Measurements from ENCODE around the gene HIGD1C.
A peak's percentile ranks its signal among the peaks of the same experiment; 100 is the strongest.
"Not testable (repeated sequence)": the region's sequence is repeated elsewhere in the genome, so short reads cannot be mapped to it uniquely, and the experiment has no call there.

Gene HIGD1C

GRCh38 chr12:50985322-50985721 is 33.0 kb downstream of the HIGD1C start:
- no peak for DNase-seq (ENCODE audit: low read depth)

- no peak for DNase-seq (ENCODE audit: low read depth)
Observed at GRCh38 chr12:50986966-50987737, 34.8 kb downstream of the HIGD1C start.

- DNase-seq (ENCODE audit: low read depth): no peak
Observed at GRCh38 chr12:50988051-50988450, 35.7 kb downstream of the HIGD1C start.

GRCh38 chr12:50988871-50989270 is 36.5 kb downstream of the HIGD1C start:
- DNase-seq (ENCODE audit: low read depth): no peak

- DNase-seq (ENCODE audit: low read depth): no peak
Observed at GRCh38 chr12:50990147-50990727, 37.9 kb downstream of the HIGD1C start.

- no peak for DNase-seq (ENCODE audit: low read depth)
Observed at GRCh38 chr12:50990791-50991190, 38.4 kb downstream of the HIGD1C start.

GRCh38 chr12:50991291-50991690 is 38.9 kb downstream of the HIGD1C start:
- no peak for DNase-seq (ENCODE audit: low read depth)

- no peak for DNase-seq (ENCODE audit: low read depth)
Observed at GRCh38 chr12:50992819-50993218, 40.5 kb downstream of the HIGD1C start.

GRCh38 chr12:50999093-50999492 is 46.7 kb downstream of the HIGD1C start:
- DNase-seq (ENCODE audit: low read depth): no peak

GRCh38 chr12:51000245-51000644 is 47.9 kb downstream of the HIGD1C start:
- DNase-seq (ENCODE audit: low read depth): no peak

- DNase-seq (ENCODE audit: low read depth): no peak
Observed at GRCh38 chr12:51001799-51002198, 49.5 kb downstream of the HIGD1C start.

- DNase-seq (ENCODE audit: low read depth): no peak
Observed at GRCh38 chr12:51004504-51004903, 52.2 kb downstream of the HIGD1C start.

GRCh38 chr12:51005030-51005429 is 52.7 kb downstream of the HIGD1C start:
- DNase-seq (ENCODE audit: low read depth): no peak

GRCh38 chr12:51005671-51006070 is 53.3 kb downstream of the HIGD1C start:
- no peak for DNase-seq (ENCODE audit: low read depth)

- no peak for DNase-seq (ENCODE audit: low read depth)
Observed at GRCh38 chr12:51008329-51009055, 56.1 kb downstream of the HIGD1C start.

GRCh38 chr12:51009056-51009440 is 56.7 kb downstream of the HIGD1C start:
- peak; percentile 39 for DNase-seq (ENCODE audit: low read depth)

GRCh38 chr12:51011955-51012354 is 59.6 kb downstream of the HIGD1C start:
- DNase-seq (ENCODE audit: low read depth): no peak

GRCh38 chr12:51012570-51013236 is 60.4 kb downstream of the HIGD1C start:
- no peak for DNase-seq (ENCODE audit: low read depth)

GRCh38 chr12:51013441-51013840 is 61.1 kb downstream of the HIGD1C start:
- DNase-seq (ENCODE audit: low read depth): no peak

- not testable (repeated sequence) for DNase-seq (ENCODE audit: low read depth)
Observed at GRCh38 chr12:51014467-51014866, 62.1 kb downstream of the HIGD1C start.

- no peak for DNase-seq (ENCODE audit: low read depth)
Observed at GRCh38 chr12:51017452-51017851, 65.1 kb downstream of the HIGD1C start.

- no peak for DNase-seq (ENCODE audit: low read depth)
Observed at GRCh38 chr12:51018956-51019355, 66.6 kb downstream of the HIGD1C start.

GRCh38 chr12:51019927-51020326 is 67.6 kb downstream of the HIGD1C start:
- DNase-seq (ENCODE audit: low read depth): no peak

All from activated T-cell treated with anti-CD3 and anti-CD28 coated beads for 1 hour (primary cell).